IPS-18c (cell line): ENCODE data around the gene AFF3.
"Not testable (repeated sequence)": the region's sequence is repeated elsewhere in the genome, so short reads cannot be mapped to it uniquely, and the experiment has no call there.

Experiments
- H3K4me3 ChIP-seq: 2 replicates; pipeline ENCODE4 v1.7.0; 2013; ENCODE audit warnings: low read depth, mild to moderate bottlenecking, low read length, moderate library complexity; ENCODE audit not compliant: insufficient read depth
- H3K9me3 ChIP-seq: one replicate; pipeline ENCODE4 v1.6.1; 2013; ENCODE audit warnings: mild to moderate bottlenecking, low read length, moderate library complexity; ENCODE audit not compliant: control insufficient read depth, insufficient read depth

Gene AFF3

DNA sequence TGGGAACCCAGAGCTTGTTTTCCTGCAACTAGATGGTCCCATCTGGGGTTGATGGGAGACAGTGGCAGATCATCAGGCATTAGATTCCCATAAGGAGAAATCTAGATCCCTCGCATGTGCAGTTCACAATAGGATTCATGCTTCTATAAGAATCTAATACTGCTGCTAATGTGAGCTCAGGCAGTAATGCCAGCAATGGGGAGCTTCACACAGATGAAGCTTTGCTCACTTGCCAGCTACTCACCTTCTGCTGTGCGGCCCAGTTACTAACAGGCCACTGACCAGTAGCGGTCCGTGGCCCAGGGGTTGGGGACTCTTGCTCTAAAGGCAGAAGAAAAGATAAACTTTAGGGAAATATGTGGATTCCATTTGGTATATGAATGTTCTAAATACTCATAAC, 192.9 kb downstream of the AFF3 start:
- no peak overlapping the region for H3K4me3 ChIP-seq
- no peaks in the 10 kb centered on the region for H3K9me3 ChIP-seq

DNA sequence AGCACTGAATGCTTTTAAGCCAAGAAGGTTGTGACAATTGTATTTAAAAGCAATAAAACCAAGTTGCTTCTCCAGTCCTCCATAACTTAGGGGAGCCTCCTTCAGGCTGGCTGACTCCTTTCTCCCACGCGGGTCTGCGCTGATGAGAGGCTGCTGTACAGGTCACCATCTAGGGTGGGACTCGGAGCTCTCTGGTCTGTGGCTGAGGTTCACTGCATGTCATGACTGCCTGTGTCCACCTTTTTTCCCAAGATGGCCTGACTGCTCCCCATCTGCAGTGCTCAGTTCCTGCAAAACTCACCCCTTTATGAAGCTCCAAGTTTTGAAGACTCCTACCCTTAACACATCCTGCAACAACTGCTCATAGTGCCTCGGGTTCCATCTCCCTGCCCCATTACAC, 194.4 kb downstream of the AFF3 start:
- no peaks in the 10 kb centered on the region for H3K9me3 ChIP-seq
- H3K4me3 ChIP-seq = no peak overlapping the region

DNA sequence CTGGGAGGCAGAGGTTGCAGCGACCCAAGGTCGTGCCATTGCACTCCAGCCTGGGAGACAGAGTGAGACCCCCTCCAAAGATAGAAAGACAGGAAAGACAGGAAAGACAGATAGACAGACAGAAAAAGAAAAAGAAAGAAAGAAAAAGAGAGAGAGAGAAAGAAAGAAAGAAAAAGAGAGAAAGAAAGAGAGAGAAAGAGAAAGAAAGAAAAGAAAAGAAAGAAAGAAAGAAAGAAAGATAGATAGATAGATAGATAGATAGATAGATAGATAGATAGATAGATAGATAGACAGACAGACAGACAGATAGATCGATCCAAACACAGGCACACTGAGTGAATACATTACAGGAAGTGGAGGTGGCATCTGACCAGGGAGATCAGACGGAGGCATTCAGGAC, 195.0 kb downstream of the AFF3 start:
- not testable (repeated sequence) for H3K9me3 ChIP-seq, H3K4me3 ChIP-seq

DNA sequence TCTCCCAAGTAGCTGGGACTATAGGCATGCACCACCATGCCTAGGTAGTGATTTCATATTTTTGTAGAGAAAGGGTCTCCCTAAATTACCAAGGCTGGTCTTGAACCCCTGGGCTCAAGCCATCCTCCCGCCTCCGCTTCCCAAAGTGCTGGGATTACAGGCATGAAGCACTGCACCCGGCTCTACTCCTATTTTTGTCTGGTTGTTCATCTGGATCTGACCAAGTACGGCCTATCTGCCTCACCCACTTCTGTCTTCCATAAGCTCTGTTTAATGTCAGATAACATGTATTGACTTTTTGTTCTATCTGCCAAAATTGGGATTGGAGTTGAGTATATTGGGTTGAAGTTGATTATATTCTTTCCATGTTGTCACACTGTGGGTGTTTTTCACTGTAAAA, 198.4 kb downstream of the AFF3 start:
- Histone ChIP-seq H3K9me3 (no peaks in the 10 kb centered on the region), H3K4me3 (no peak overlapping the region)

DNA sequence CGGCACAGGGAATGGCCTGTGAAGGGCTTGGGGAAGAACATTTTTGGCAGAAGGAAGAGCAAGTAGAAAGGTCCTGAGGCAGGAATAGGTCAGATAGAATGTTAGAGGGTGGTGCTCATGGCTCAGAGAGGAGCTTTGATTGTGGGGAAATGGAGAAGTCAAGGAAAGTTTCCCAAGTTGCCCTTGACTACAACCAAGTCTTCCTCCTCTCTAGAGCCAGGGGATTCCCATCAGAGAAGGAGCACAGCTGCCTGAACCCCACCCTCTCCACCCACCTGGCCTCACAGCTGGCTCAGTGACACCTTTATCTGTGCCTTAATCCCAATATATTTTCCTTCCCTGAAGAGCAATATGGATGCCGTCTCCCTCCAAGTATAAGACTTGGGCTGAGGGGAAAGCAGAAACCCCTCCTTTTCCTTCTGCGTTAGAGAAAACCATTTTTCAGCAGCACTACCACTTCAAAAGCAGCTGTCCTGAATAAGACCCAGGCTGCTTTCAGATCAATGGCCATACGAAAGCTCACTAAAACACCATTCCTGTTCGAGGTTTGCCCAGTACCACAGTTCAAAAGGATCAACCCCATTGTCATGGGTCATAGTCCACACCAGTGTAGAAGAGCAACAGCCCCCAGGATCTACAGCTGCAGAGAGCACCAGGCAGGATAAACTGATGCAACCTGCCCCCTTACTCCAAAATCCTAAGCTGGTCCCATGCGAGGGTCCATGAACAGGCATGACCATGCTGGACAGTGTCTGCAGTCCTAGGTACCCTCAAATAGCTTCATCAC, 199.6 kb downstream of the AFF3 start:
- Histone ChIP-seq H3K9me3 (no peaks in the 10 kb centered on the region), H3K4me3 (no peak overlapping the region)

DNA sequence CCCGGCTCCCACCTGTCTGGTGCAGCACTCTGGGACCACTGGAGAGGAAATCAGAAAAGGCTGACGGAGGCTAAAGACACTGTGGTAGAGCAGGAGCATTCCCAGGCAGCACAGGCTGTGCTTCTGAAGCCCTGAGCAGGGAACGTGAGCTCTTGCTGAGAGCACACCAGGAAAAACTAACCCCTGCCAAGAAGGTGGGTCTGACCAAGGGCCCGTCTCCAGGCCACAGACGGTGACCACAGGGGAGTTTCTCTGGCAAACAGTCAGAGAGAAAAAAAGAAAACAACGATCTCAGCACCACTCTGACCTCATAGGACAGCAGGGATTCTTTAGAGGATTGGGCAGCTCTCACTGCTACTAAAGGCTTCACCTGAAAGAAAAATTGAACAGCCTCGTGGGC, 201.4 kb downstream of the AFF3 start:
- Histone ChIP-seq H3K9me3 (no peaks in the 10 kb centered on the region), H3K4me3 (no peak overlapping the region)

DNA sequence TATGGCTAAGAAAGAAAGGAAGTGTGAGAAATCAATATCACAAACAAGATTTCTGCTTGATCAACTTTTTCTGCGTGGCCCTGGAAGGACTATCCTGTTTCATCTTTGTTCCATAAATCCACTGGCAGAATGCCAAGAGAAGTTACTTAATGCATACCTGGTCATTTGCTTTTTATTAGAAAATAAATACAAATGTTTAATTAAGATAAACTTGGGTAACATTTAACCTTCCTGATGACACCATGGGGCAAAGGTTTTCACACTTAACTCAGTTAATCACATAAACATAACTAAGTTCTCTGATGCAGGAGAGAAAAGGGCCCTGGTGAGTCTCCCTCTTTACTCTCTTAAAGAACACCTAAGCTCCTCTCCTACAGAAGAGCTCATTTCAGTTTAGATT, 203.3 kb downstream of the AFF3 start:
- Histone ChIP-seq H3K4me3 (no peak overlapping the region), H3K9me3 (no peaks in the 10 kb centered on the region)

DNA sequence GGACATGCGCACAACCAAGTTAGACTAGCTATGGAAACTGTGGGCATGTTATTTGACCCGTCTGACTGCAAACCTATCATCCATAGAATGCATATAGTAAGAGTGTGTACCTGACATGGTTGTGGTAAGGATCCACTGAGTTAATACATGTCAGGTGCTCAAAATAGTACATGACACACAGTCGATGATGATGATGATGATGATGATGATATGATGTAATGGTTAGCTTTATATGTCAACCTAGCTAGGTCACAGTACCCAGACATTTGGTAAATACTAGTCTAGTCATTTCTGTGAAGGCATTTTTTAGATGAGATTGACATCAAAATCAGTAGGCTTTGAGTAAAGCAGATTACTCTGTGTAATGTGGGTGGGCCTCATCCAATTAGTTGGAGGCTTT, 204.1 kb downstream of the AFF3 start:
- H3K4me3 ChIP-seq = no peak overlapping the region
- H3K9me3 ChIP-seq = no peaks in the 10 kb centered on the region

DNA sequence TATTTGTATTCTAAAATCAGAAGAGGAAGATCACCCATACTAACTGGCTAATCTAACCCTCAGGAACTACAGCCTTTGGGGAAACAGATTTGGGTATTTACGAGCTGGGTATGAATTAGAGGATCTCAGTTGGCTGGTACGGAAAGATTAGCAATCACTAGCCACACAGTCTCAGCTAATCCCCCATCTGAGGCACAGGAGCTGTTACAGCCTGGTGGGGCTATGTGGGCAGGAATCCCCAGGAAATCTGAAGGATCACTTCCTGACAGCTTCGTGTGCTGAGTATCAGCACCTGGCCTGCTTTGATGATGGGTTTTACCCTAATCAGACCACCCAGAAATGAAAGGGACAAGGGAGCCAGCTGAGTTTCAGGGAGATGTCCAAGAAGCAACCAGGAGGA, 206.3 kb downstream of the AFF3 start:
- Histone ChIP-seq H3K9me3 (no peaks in the 10 kb centered on the region), H3K4me3 (no peak overlapping the region)

DNA sequence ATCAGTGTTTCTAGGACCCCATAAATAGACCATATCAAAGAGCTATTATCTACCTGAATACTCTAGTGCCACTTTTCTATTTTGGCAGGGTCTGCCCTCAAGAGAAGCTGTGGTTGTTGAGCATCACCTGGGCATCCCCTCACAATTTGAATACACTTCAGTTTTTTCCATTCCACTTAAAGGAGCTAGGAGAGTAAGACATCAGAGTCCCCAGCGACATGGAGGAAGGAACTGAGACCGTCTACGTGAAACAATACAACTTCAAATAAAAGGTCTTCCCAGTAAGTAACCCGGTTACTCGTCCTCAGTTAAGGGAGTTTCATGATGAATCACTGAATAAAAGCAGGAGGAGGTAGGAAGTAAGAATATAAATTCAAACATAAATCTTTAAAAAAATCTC, 206.7 kb downstream of the AFF3 start:
- Histone ChIP-seq H3K9me3 (no peaks in the 10 kb centered on the region), H3K4me3 (no peak overlapping the region)

DNA sequence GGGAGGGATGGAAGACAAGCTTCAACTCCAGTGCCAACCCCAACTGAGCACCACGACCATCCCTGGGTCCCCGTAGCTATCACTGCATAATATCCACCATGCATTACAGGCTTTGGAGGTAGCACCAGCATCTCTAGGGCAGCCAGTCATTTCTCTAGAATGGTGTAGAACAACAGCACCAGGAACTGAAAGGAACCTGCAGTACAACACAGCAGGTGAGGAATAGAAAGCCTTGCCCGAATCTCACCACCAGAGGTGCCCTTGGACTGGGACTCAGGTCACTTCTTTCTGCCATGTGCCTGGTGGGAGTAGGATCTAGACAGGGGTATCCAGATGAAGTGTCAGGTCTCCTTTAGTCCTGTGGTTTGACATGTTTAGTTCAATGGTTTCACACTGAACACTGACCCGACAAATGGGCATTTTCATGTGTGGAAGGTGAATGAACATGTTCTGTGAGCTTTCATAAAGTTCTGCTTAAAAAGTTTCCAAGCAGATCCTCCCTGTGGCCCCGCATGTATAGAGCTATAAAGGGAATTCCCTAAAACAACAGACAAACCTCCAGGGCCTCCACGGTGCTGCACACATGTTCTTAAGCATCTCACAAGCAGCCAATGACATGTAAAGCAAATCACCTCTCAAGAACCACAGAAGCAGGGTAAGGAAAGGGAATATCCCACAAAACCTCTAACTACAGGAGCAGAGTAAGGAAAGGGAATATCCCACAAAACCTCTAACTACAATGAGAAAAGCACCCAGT, 208.3 kb downstream of the AFF3 start:
- Histone ChIP-seq H3K4me3 (no peak overlapping the region), H3K9me3 (no peaks in the 10 kb centered on the region)

DNA sequence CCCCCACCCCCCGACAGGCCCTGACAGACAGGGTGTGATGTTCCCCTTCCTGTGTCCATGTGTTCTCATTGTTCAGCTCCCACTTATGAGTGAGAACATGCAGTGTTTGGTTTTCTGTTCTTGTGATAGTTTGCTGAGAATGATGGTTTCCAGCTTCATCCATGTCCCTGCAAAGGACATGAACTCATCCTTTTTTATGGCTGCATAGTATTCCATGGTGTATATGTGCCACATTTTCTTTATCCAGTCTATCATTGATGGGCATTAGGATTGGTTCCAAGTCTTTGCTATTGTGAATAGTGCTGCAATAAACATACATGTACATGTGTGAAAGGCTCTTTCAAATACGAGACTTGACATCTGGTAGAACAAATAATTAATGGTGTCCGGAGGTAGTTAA, 208.9 kb downstream of the AFF3 start:
- not testable (repeated sequence) for H3K9me3 ChIP-seq, H3K4me3 ChIP-seq

DNA sequence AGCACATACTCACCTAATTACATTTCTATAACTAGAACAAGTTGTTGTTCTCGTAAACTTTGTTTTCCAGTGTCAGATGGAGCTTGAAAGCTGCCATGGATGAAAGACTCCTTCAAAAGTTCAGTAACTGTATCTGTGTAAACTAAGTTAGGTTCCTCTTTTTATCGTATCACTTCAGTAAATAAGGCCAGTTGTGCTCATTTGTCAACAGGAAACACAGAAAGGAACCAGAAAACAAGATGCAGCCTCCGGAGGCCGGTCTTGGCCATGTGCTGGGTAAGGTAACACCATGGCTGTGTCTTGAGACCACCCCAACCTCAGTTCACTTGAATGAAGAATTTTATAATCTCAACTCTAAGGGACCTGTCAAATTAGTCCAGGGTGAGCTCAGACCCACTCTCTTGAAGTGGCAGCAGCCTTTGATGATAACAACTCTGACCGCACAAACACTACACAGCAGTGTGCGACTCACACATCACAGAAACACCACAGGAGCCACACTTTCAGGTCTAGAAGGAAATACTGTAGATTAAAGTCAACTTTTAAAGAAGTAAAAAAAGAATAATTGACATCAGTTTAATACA, 213.8 kb downstream of the AFF3 start:
- H3K9me3 ChIP-seq = no peaks in the 10 kb centered on the region
- no peak overlapping the region for H3K4me3 ChIP-seq

DNA sequence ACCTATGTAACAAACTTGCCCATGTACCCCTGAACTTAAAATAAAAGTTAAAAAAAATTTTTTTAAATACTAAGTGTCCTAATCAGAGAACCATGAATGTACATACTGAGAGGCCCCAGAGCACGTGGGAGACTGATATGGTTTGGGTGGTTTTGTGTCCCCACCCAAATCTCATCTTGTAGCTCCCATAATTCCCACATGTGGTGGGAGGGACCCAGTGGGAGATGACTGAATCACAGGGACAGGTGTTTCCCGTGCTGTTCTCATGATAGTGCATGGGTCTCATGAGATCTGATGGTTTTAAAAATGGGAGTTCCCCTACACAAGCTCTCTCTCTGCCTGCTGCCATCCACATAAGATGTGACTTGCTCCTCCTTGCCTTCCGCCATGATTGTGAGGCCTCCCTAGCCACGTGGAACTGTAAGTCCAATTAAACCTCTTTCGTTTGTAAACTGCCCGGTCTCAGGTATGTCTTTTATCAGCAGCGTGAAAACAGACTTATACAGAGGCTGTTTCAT, 214.6 kb downstream of the AFF3 start:
- H3K4me3 ChIP-seq, H3K9me3 ChIP-seq: not testable (repeated sequence)

DNA sequence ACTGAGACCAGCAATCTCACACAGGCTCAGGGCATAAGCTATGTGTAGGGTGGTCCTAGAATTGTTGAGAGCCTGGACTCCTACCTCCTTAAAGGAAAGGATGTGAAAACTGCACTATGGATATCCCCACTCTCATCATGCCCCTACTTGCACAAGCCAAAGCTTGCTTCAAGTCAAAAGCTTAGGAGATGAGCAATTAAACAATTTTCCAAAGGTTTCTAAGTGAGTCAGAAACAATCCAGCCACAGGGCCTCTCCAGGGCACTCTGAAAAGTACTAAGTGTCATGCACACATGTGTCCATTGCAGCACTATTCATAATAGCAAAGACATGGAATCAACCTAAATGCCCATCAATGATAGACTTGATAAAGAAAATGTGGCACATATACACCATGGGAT, 215.4 kb downstream of the AFF3 start:
- Histone ChIP-seq H3K9me3 (peaks cover 3% of the 10 kb centered on the region), H3K4me3 (no peak overlapping the region)

DNA sequence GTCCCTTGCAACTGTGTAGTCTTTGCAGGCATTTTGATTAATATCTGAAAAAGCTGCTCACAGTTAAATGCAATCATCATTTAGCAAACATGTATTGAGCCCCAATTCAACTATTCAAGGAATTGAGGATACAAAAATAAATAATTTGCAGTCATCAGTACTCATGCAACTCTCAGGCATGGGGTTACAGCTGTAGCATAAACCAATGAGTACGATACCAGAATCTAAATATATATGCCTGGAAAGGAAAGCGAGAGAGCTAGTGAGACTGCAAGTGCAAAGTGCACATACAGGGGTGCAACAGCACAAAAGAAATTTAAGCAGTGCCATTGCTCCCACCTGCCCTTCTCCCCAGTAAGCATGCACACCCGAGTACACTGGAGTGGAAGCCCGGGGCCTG, 216.4 kb downstream of the AFF3 start:
- H3K9me3 ChIP-seq = peaks cover 3% of the 10 kb centered on the region
- no peak overlapping the region for H3K4me3 ChIP-seq

DNA sequence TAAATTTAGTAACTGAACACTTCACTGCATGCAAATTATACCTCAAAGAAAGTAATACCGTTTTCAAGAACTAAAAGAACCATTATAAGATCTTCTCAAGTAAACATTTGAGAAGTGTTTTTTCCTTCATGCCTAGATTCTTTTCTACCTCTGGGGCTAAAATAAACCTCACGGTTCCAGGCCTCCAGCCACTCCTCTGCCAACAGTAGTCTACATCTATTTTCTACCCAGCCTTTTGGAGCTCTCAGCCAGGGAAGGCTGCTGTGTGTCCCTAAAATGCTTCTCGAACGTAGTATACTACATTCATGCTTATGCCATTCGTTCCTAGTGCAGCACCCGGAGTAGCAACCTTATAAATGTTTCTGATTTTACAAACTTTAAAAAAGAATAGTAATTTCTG, 219.7 kb downstream of the AFF3 start:
- H3K4me3 ChIP-seq = no peak overlapping the region
- H3K9me3 ChIP-seq = peaks cover 3% of the 10 kb centered on the region

DNA sequence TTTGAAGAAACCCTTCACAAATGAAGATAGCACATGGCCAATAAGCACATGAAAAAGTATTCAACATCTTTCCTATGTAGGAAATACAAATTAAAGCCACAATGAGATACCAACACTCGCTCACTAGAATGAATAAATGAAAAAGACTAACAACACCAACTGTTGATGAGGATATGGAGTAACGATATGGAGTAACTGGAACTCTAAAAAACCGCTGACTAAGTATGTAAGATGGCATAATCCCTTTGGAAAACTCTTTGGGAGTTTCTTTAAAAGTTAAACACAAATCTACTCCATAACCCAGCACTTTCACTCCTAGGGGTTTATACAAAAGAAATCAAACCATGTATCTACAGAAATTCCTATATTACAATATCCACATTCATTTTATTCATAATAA, 220.5 kb downstream of the AFF3 start:
- peaks cover 3% of the 10 kb centered on the region for H3K9me3 ChIP-seq
- H3K4me3 ChIP-seq = no peak overlapping the region
